IMR-90 (cell line): ENCODE data around the gene OR52I1. TPM values are rescaled to one million over a fixed set of nuclear protein-coding genes. Genes with fewer than 3 reads are reported as not detected.

Experiments
- ATAC-seq: fragments of 200-7000 bp; cut with Tn5 transposase; 2 replicates; pipeline ENCODE4 v1.9.1; 2020; ENCODE audit warnings: low read depth, mild to moderate bottlenecking, moderate library complexity
- BruUV-seq: library from RNA; stranded (reverse); fragments of 400-500 nt; replicated peaks from 2 replicates; lab custom pipeline; 2021; lab: Mats Ljungman, UMichigan
- CTCF ChIA-PET: fragments of 300-600 bp; formaldehyde crosslinking; extraction: SDS; loops from one replicate; lab custom pipeline; 2021; ENCODE audit warnings: antibody characterized with exemption; lab: Yijun Ruan, JAX
- POLR2A ChIA-PET: fragments of 300-600 bp; sonication (Branson Sonifier 250); formaldehyde crosslinking; loops from one replicate; lab custom pipeline; 2022; ENCODE audit warnings: antibody characterized with exemption; ENCODE audit not compliant: unreplicated experiment; lab: Charles Lee
- DNase-seq: peaks from one replicate; pipeline ENCODE4 v3.0.0; 2013
- H2AFZ ChIP-seq: replicated peaks from 2 replicates; pipeline ENCODE3; 2013; ENCODE audit warnings: low read length, mild to moderate bottlenecking; ENCODE audit not compliant: poor library complexity
- H2AK5ac ChIP-seq: 2 replicates; pipeline ENCODE4 v1.6.1; 2013; ENCODE audit warnings: low read depth, low read length, inconsistent platforms
- H2AK9ac ChIP-seq: replicated peaks from 2 replicates; pipeline ENCODE3; 2013; ENCODE audit warnings: mild to moderate bottlenecking, low read depth, low read length, moderate library complexity; ENCODE audit not compliant: poor library complexity
- H2BK120ac ChIP-seq: 2 replicates; pipeline ENCODE4 v1.6.1; 2013; ENCODE audit warnings: low read depth, low read length, inconsistent platforms
- H2BK15ac ChIP-seq: 3 replicates; pipeline ENCODE4 v1.6.1; 2013; ENCODE audit warnings: low read depth, low read length, inconsistent platforms
- H2BK20ac ChIP-seq: 2 replicates; pipeline ENCODE4 v1.6.1; 2013; ENCODE audit warnings: low read depth, mild to moderate bottlenecking, inconsistent platforms, low read length, moderate library complexity
- H2BK5ac ChIP-seq: 2 replicates; pipeline ENCODE4 v1.6.1; 2013; ENCODE audit warnings: mild to moderate bottlenecking, low read depth, low read length, inconsistent platforms; ENCODE audit not compliant: poor library complexity, severe bottlenecking
- H3K14ac ChIP-seq: replicated peaks from 2 replicates; pipeline ENCODE4 v1.6.1; 2013; ENCODE audit warnings: low read depth, low read length, inconsistent platforms
- H3K18ac ChIP-seq: 2 replicates; pipeline ENCODE4 v1.6.1; 2013; ENCODE audit warnings: low read depth, low read length, control low read depth
- H3K23ac ChIP-seq: 2 replicates; pipeline ENCODE4 v1.6.1; 2013; ENCODE audit warnings: low read depth, low read length, inconsistent platforms
- H3K27ac ChIP-seq: 2 replicates; pipeline ENCODE4 v1.5.1; 2013; ENCODE audit warnings: mild to moderate bottlenecking, control low read depth, low read length; ENCODE audit not compliant: insufficient read depth
- H3K27me3 ChIP-seq: 2 replicates; pipeline ENCODE4 v1.6.1; 2013; ENCODE audit warnings: low read length; ENCODE audit not compliant: control insufficient read depth, insufficient read depth
- H3K36me3 ChIP-seq: 2 replicates; pipeline ENCODE4 v1.6.1; 2013; ENCODE audit warnings: low read length, mixed read lengths; ENCODE audit not compliant: control insufficient read depth, insufficient read depth
- H3K4ac ChIP-seq: 2 replicates; pipeline ENCODE4 v1.6.1; 2013; ENCODE audit warnings: low read depth, low read length, inconsistent platforms
- H3K4me1 ChIP-seq: 2 replicates; pipeline ENCODE4 v1.6.1; 2013; ENCODE audit warnings: low read length, mixed read lengths; ENCODE audit not compliant: control insufficient read depth, insufficient read depth
- H3K4me2 ChIP-seq: 2 replicates; pipeline ENCODE4 v1.6.1; 2013; ENCODE audit warnings: low read depth, mild to moderate bottlenecking, control low read depth, low read length, moderate library complexity
- H3K4me3 ChIP-seq: 2 replicates; pipeline ENCODE4 v1.5.1; 2013; ENCODE audit warnings: low read depth, mild to moderate bottlenecking, control low read depth, low read length, moderate library complexity; ENCODE audit not compliant: insufficient read depth
- H3K56ac ChIP-seq: 2 replicates; pipeline ENCODE4 v1.6.1; 2013; ENCODE audit warnings: low read length, inconsistent platforms; ENCODE audit not compliant: insufficient read depth; ENCODE audit errors: extremely low read depth
- H3K79me1 ChIP-seq, 2 experiments: 2 replicates each; pipeline ENCODE4 v1.6.1; 2013; ENCODE audit warnings: low read length in 2 of 2, inconsistent platforms in 1 of 2, low read depth in 1 of 2
- H3K9ac ChIP-seq: 2 replicates; pipeline ENCODE4 v1.6.1; 2013; ENCODE audit warnings: low read depth, low read length, control low read depth
- H3K9me1 ChIP-seq: 2 replicates; pipeline ENCODE4 v1.6.1; 2013; ENCODE audit warnings: low read length, inconsistent platforms; ENCODE audit not compliant: insufficient read depth
- H3K9me3 ChIP-seq: 2 replicates; pipeline ENCODE4 v1.6.1; 2013; ENCODE audit warnings: low read length; ENCODE audit not compliant: control insufficient read depth, insufficient read depth
- H4K20me1 ChIP-seq: 2 replicates; pipeline ENCODE4 v1.6.1; 2013; ENCODE audit warnings: low read length, inconsistent platforms; ENCODE audit not compliant: insufficient read depth
- H4K5ac ChIP-seq: 2 replicates; pipeline ENCODE4 v1.6.1; 2013; ENCODE audit warnings: mild to moderate bottlenecking, low read depth, low read length, control low read depth
- H4K8ac ChIP-seq, 2 experiments: 2 replicates each; pipeline ENCODE4 v1.6.1; 2013; ENCODE audit warnings: low read depth in 2 of 2, low read length in 2 of 2, control low read depth in 1 of 2, inconsistent platforms in 1 of 2
- H4K91ac ChIP-seq: 2 replicates; pipeline ENCODE4 v1.6.1; 2013; ENCODE audit warnings: low read depth, low read length, inconsistent platforms; ENCODE audit not compliant: insufficient read depth
- BHLHE40 ChIP-seq: fragments of 150-350 bp; IDR thresholded peaks from 2 replicates; pipeline ENCODE4 v1.6.1; 2016; ENCODE audit warnings: mild to moderate bottlenecking, low read depth, low read length
- CEBPB ChIP-seq: IDR thresholded peaks from 2 replicates; pipeline ENCODE4 v1.6.1; 2012; ENCODE audit warnings: low read depth, low read length, improper control_type of control experiment
- CHD1 ChIP-seq: IDR thresholded peaks from 2 replicates; pipeline ENCODE4 v1.6.1; 2012; ENCODE audit warnings: low read depth, low read length, improper control_type of control experiment
- CTCF ChIP-seq: conservative IDR thresholded peaks from 2 replicates; pipeline ENCODE4 v1.5.1; 2012; ENCODE audit warnings: mild to moderate bottlenecking, low read depth, low read length, improper control_type of control experiment
- ELK1 ChIP-seq: fragments of 150-350 bp; IDR thresholded peaks from 2 replicates; pipeline ENCODE4 v1.6.1; 2016; ENCODE audit warnings: low read depth, mild to moderate bottlenecking, low read length, moderate library complexity, borderline replicate concordance
- FOS ChIP-seq: fragments of 150-350 bp; IDR thresholded peaks from 2 replicates; pipeline ENCODE4 v1.6.1; 2016; ENCODE audit warnings: low read depth, low read length
- MAFK ChIP-seq: IDR thresholded peaks from 2 replicates; pipeline ENCODE4 v1.6.1; 2012; ENCODE audit warnings: low read depth, low read length, improper control_type of control experiment
- MAZ ChIP-seq: IDR thresholded peaks from 2 replicates; pipeline ENCODE4 v1.6.1; 2012; ENCODE audit warnings: low read depth, mild to moderate bottlenecking, low read length, improper control_type of control experiment, moderate library complexity, borderline replicate concordance
- MXI1 ChIP-seq: IDR thresholded peaks from 2 replicates; pipeline ENCODE4 v1.6.1; 2012; ENCODE audit warnings: low read depth, mild to moderate bottlenecking, low read length, moderate library complexity, borderline replicate concordance
- NFE2L2 ChIP-seq: fragments of 150-350 bp; IDR thresholded peaks from 2 replicates; pipeline ENCODE4 v1.6.1; 2016; ENCODE audit warnings: low read depth, mild to moderate bottlenecking, low read length
- POLR2A ChIP-seq: IDR thresholded peaks from 2 replicates; pipeline ENCODE4 v1.6.1; 2012; ENCODE audit warnings: mild to moderate bottlenecking, low read depth, low read length
- RAD21 ChIP-seq: IDR thresholded peaks from 2 replicates; pipeline ENCODE4 v1.6.1; 2012; ENCODE audit warnings: low read length, improper control_type of control experiment
- RCOR1 ChIP-seq: IDR thresholded peaks from 2 replicates; pipeline ENCODE4 v1.6.1; 2012; ENCODE audit warnings: mild to moderate bottlenecking, low read length, improper control_type of control experiment; ENCODE audit not compliant: insufficient replicate concordance
- RFX5 ChIP-seq: IDR thresholded peaks from 2 replicates; pipeline ENCODE4 v1.8.0; 2012; ENCODE audit warnings: low read depth, mild to moderate bottlenecking, low read length, moderate library complexity
- SMC3 ChIP-seq: fragments of 150-350 bp; IDR thresholded peaks from 2 replicates; pipeline ENCODE4 v1.6.1; 2016; ENCODE audit warnings: low read depth, mild to moderate bottlenecking, antibody characterized with exemption, low read length, moderate library complexity
- USF2 ChIP-seq: fragments of 150-350 bp; IDR thresholded peaks from 2 replicates; pipeline ENCODE4 v1.6.1; 2017; ENCODE audit warnings: mild to moderate bottlenecking, antibody characterized with exemption, low read length, low read depth
- WGBS, 2 experiments: methylation state at CpG; one replicate each; pipeline versions ENCODE4 v1.1.5 to v1.1.7; 2013; ENCODE audit warnings: missing lambda C conversion rate in 2 of 2; ENCODE audit not compliant: insufficient read length in 1 of 2; ENCODE audit errors: extremely low coverage in 2 of 2; 5-methylcytosine and 5-hydroxymethylcytosine counted together
- dilution Hi-C: fragments of 300-500 bp; cut with HindIII; formaldehyde crosslinking; loops from one replicate; pipeline ENCODE4 v1.14.3; 2018; ENCODE audit warnings: low sequenced_read_pairs; ENCODE audit not compliant: unreplicated experiment
- in situ Hi-C: fragments of 300-500 bp; cut with MboI; formaldehyde crosslinking; loops from 3 replicates; pipeline ENCODE4 v1.14.3; 2019; ENCODE audit warnings: low sequenced_read_pairs, inconsistent platforms, mixed read lengths
- intact Hi-C: fragments of 100-400 bp; cut with micrococcal nuclease; formaldehyde crosslinking; loops from 2 replicates; pipeline ENCODE4 v1.10.0; 2022
- polyA plus RNA-seq, 3 experiments: library from polyadenylated mRNA; depleted of rRNA; stranded (reverse); fragments of >200 nt; gene quantifications; 2 replicates each; pipeline ENCODE4 v1.2.3, GENCODE V29; 2012; ENCODE audit warnings: low replicate concordance in 1 of 3
- total RNA-seq: library from RNA; depleted of rRNA; stranded (reverse); fragments of >200 nt; gene quantifications from 2 replicates; pipeline ENCODE4 v1.2.3, GENCODE V29; 2012

Gene OR52I1
- total and polyA plus RNA-seq, 2 of the 4 experiments (the other 2 are of a cell fraction): not detected

- Histone ChIP-seq H2AK9ac (no peak overlapping the region), H4K8ac (no peak overlapping the region), H2AK5ac (no peak overlapping the region), H3K27me3 (no peaks in the 10 kb centered on the region), H3K18ac (no peak overlapping the region), H2BK120ac (no peak overlapping the region), H2BK5ac (no peak overlapping the region), H3K9me1 (no peaks in the 10 kb centered on the region), H3K9me3 (no peaks in the 10 kb centered on the region), H3K56ac (no peak overlapping the region), H3K9ac (no peak overlapping the region), H4K20me1 (no peaks in the 10 kb centered on the region), H2AFZ (no peak overlapping the region), H2BK15ac (no peak overlapping the region), H3K23ac (no peak overlapping the region), H3K79me1 (no peaks in the 10 kb centered on the region), H3K4me3 (no peak overlapping the region), H3K4me2 (no peak overlapping the region), H3K4ac (no peak overlapping the region), H4K5ac (no peak overlapping the region), H2BK20ac (no peak overlapping the region), H3K27ac (no peak overlapping the region), H3K4me1 (no peaks in the 10 kb centered on the region), H4K91ac (no peak overlapping the region), H3K14ac (no peak overlapping the region), H3K36me3 (no peaks in the 10 kb centered on the region)
- in situ Hi-C loops: no loop called here
- intact Hi-C loops: no loop called here
- no CpG with 5 or more reads among the region's 2 CpGs for WGBS, 2 experiments
- no peak for DNase-seq
- POLR2A ChIA-PET: no interaction called here
- dilution Hi-C loops: no loop called here
- no TSS peak for BruUV-seq
- CTCF ChIA-PET: no interaction called here
- no peak for ATAC-seq
- TF ChIP-seq USF2: no peak
- no peak for TF ChIP-seq ELK1
- no peak for TF ChIP-seq RCOR1
- TF ChIP-seq BHLHE40: no peak
- TF ChIP-seq CEBPB: no peak
- TF ChIP-seq SMC3: no peak
- no peak for TF ChIP-seq RFX5
- no peak for TF ChIP-seq CHD1
- TF ChIP-seq FOS: no peak
- no peak for TF ChIP-seq MXI1
- no peak for TF ChIP-seq RAD21
- TF ChIP-seq MAZ: no peak
- TF ChIP-seq MAFK: no peak
- no peak for TF ChIP-seq POLR2A
- no peak for TF ChIP-seq NFE2L2
- TF ChIP-seq CTCF: no peak
Measured at GRCh38 chr11:4577761-4578160, 16.1 kb upstream of the OR52I1 start.
